Measurements from ENCODE around the gene COQ5.

DNA sequence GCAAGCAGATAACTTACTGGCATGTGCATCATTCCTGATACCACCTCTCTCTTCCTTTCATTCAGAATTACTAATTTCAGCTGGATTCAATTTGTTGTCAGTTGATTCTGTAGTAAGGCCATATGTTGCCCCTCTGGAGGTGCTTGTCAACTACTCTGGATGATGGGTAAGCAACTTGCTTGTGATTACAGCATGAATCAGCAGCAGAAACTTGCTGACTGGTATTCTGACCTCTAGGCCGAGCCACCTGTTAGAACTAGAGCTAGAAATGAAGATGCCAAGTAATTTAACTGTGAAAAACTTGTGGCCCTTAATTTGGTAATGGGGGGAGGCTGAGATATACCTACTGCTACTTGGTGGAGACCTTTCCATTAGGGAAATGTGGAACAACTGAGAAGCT is 10.3 kb upstream of the COQ5 start:
- TF ChIP-seq, protein P1, sequence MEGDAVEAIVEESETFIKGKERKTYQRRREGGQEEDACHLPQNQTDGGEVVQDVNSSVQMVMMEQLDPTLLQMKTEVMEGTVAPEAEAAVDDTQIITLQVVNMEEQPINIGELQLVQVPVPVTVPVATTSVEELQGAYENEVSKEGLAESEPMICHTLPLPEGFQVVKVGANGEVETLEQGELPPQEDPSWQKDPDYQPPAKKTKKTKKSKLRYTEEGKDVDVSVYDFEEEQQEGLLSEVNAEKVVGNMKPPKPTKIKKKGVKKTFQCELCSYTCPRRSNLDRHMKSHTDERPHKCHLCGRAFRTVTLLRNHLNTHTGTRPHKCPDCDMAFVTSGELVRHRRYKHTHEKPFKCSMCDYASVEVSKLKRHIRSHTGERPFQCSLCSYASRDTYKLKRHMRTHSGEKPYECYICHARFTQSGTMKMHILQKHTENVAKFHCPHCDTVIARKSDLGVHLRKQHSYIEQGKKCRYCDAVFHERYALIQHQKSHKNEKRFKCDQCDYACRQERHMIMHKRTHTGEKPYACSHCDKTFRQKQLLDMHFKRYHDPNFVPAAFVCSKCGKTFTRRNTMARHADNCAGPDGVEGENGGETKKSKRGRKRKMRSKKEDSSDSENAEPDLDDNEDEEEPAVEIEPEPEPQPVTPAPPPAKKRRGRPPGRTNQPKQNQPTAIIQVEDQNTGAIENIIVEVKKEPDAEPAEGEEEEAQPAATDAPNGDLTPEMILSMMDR (IDR thresholded peaks at IDR 0.05) = no peak
- TF ChIP-seq POLR2A (IDR thresholded peaks at IDR 0.05) = no peak
